B cell (primary cell): ENCODE measurements around the gene C12orf60. TPM values are rescaled to one million over a fixed set of nuclear protein-coding genes. Genes with fewer than 3 reads are reported as not detected.

Source experiments
- ATAC-seq: fragments of 200-7000 bp; cut with Tn5 transposase; one replicate; pipeline ENCODE4 v1.10.0; 2021; ENCODE audit warnings: low read depth, mild to moderate bottlenecking, moderate number of reproducible peaks, moderate library complexity
- CTCF ChIA-PET: fragments of 350-600 bp; sonication (Branson Sonifier 250); formaldehyde crosslinking; loops from one replicate; lab custom pipeline; 2021; ENCODE audit warnings: antibody characterized with exemption, inconsistent platforms; lab: Charles Lee
- POLR2A ChIA-PET: fragments of 350-600 bp; sonication (Branson Sonifier 250); formaldehyde crosslinking; loops from one replicate; lab custom pipeline; 2021; ENCODE audit warnings: antibody characterized with exemption; lab: Charles Lee
- DNase-seq: peaks from one replicate; pipeline ENCODE4 v3.0.0; 2013
- H2AFZ ChIP-seq: 2 replicates; pipeline ENCODE4 v1.6.1; 2012; ENCODE audit warnings: mild to moderate bottlenecking, low read depth, low read length; ENCODE audit not compliant: insufficient read depth, poor library complexity, severe bottlenecking
- H3K27ac ChIP-seq, 2 donors: 1 replicate in 1 of 2; 2 replicates in 1 of 2; pipeline ENCODE4 v1.5.1; 2012 to 2013; ENCODE audit warnings: low read length in 2 of 2, mild to moderate bottlenecking in 2 of 2, moderate library complexity in 1 of 2
- H3K27me3 ChIP-seq, 4 experiments: fragments of 200-600 bp in 1 of 4; sonication (generic) in 1 of 4; replicated peaks in 1 of 4; 1 replicate in 2 of 4; 2 replicates in 2 of 4; pipeline versions ENCODE4 v1.6.1 to v1.7.0; 2013 to 2016; ENCODE audit warnings: low read length in 3 of 4, mild to moderate bottlenecking in 2 of 4, mixed read lengths in 1 of 4, moderate library complexity in 1 of 4; ENCODE audit not compliant: insufficient read depth in 4 of 4, control insufficient read depth in 3 of 4; ENCODE audit errors: control extremely low read depth in 1 of 4
- H3K36me3 ChIP-seq, 2 experiments: replicated peaks in 1 of 2; 1 replicate in 1 of 2; 2 replicates in 1 of 2; pipeline versions ENCODE4 v1.6.1 to v1.7.1; 2013; ENCODE audit warnings: low read length in 1 of 2; ENCODE audit not compliant: insufficient read depth in 2 of 2, control insufficient read depth in 1 of 2; ENCODE audit errors: control extremely low read depth in 1 of 2, extremely low read depth in 1 of 2
- H3K4me1 ChIP-seq, 2 donors: fragments of 200-600 bp in 1 of 2; sonication (generic) in 1 of 2; 1 replicate in 1 of 2; 2 replicates in 1 of 2; pipeline versions ENCODE4 v1.5.1 to v1.6.1; 2013 to 2017; ENCODE audit warnings: low read length in 2 of 2; ENCODE audit not compliant: control insufficient read depth in 2 of 2, insufficient read depth in 2 of 2
- H3K4me2 ChIP-seq: replicated peaks from 2 replicates; pipeline ENCODE3; 2012; ENCODE audit warnings: mild to moderate bottlenecking, low read depth, low read length; ENCODE audit not compliant: poor library complexity, severe bottlenecking
- H3K4me3 ChIP-seq, 5 experiments: fragments of 200-600 bp in 1 of 5; sonication (generic) in 1 of 5; 1 replicate in 3 of 5; 2 replicates in 2 of 5; pipeline versions ENCODE4 v1.5.1 to v1.7.0; 2011 to 2016; ENCODE audit warnings: low read length in 4 of 5, mild to moderate bottlenecking in 4 of 5, low read depth in 2 of 5, control low read depth in 1 of 5, moderate library complexity in 1 of 5; ENCODE audit not compliant: insufficient read depth in 1 of 5; ENCODE audit errors: control extremely low read depth in 1 of 5, extremely low read depth in 1 of 5
- H3K79me2 ChIP-seq: fragments of 200-600 bp; sonication (generic); one replicate; pipeline ENCODE4 v1.6.0; 2016; ENCODE audit warnings: low read length; ENCODE audit not compliant: control insufficient read depth, insufficient read depth
- H3K9ac ChIP-seq: fragments of 200-600 bp; sonication (generic); 2 replicates; pipeline ENCODE4 v1.6.1; 2017; ENCODE audit warnings: mild to moderate bottlenecking, low read length, moderate library complexity
- H3K9me3 ChIP-seq, 3 donors: one replicate each; pipeline versions ENCODE4 v1.6.1 to v1.7.1; 2013; ENCODE audit warnings: low read length in 2 of 3; ENCODE audit not compliant: control insufficient read depth in 2 of 3, insufficient read depth in 1 of 3; ENCODE audit errors: control extremely low read depth in 1 of 3
- H4K20me1 ChIP-seq: 2 replicates; pipeline ENCODE4 v1.6.0; 2012; ENCODE audit warnings: mild to moderate bottlenecking, low read length; ENCODE audit not compliant: insufficient read depth, control insufficient read depth, poor library complexity, severe bottlenecking
- H3K27ac Mint-ChIP-seq: one replicate; pipeline ENCODE4 v1.8.0; 2021; ENCODE audit warnings: mixed read lengths
- H3K27me3 Mint-ChIP-seq: one replicate; pipeline ENCODE4 v1.8.0; 2021; ENCODE audit warnings: mixed read lengths
- H3K4me1 Mint-ChIP-seq: one replicate; pipeline ENCODE4 v1.8.0; 2021; ENCODE audit warnings: mixed read lengths
- H3K4me3 Mint-ChIP-seq: one replicate; pipeline ENCODE4 v1.8.0; 2021; ENCODE audit warnings: mixed read lengths
- H3K9me3 Mint-ChIP-seq: one replicate; pipeline ENCODE4 v1.8.0; 2022; ENCODE audit warnings: mixed read lengths; ENCODE audit not compliant: insufficient read depth
- EZH2 ChIP-seq: IDR thresholded peaks from 2 replicates; pipeline ENCODE4 v1.6.1; 2012; ENCODE audit warnings: borderline replicate concordance, low read depth, mild to moderate bottlenecking, moderate library complexity, low read length; ENCODE audit not compliant: insufficient read depth, poor library complexity, severe bottlenecking
- WGBS: methylation state at CpG from one replicate; pipeline ENCODE4 v1.1.5; 2013; ENCODE audit warnings: missing lambda C conversion rate; ENCODE audit not compliant: insufficient coverage; 5-methylcytosine and 5-hydroxymethylcytosine counted together
- intact Hi-C: fragments of 100-400 bp; cut with micrococcal nuclease; formaldehyde crosslinking; loops from one replicate; pipeline ENCODE4 v1.10.0; 2022
- polyA plus RNA-seq: library from polyadenylated mRNA; depleted of rRNA; stranded (reverse); fragments of >200 nt; gene quantifications from 2 replicates; pipeline ENCODE4 v1.2.3, GENCODE V29; 2012
- total RNA-seq, 2 donors: library from RNA; stranded (reverse); fragments of 120-200 nt in 1 of 2; gene quantifications; 1 replicate in 1 of 2; 2 replicates in 1 of 2; pipeline versions ENCODE4 v1.2.3 to v1.2.4, GENCODE V29; 2013 to 2022
- TF ChIP-seq, protein P1 (sequence below): fragments of 200-600 bp; IDR thresholded peaks from one replicate; pipeline ENCODE4 v1.8.0; 2022; ENCODE audit warnings: antibody characterized with exemption, mild to moderate bottlenecking

C12orf60 gene
- total and polyA plus RNA-seq, 2 donors (not counting 1 experiment from before 2014, with no cell fraction given) = 0.25 to 1.2 TPM

DNA sequence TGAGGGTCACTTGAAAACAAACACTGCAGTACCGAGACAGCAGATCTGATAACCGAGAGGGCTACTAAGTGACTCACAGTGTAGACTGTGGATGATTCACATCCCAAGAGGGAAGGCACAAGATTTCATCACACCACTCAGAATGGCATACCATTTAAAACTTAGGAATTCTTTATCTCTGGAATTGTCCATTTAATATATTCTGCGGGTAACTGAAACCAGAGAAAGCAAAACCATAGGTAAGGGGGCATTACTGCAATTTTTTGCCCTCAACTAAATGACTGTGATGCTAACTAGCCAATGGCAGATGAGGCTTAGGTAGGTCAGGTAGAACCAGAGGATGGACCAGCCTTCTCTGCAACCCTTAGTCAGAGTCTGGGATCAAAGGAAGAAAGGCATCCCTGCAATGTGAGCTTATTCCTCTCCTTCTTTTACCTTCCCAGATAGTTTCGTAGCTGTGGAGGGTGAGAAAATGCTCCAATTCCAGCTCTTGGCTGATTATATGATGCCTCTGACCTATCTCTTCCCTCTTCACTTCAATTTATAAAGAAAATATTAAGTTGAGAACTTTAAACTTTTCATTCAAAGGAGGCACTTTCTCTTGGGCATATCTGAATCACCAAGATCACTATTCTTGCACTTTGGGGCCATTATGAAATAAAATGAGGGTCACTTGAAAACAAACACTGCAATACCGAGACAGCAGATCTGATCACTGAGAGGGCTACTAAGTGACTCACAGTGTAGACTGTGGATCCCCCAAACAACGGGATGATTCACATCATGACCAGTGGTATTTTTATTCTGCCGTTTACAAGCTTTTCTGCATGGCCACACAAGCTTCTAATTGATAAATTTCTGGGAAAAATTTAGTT is 33.1 kb downstream of the C12orf60 start:
- Mint-ChIP-seq H3K9me3 (no peaks in the 10 kb centered on the region), H3K27me3 (peaks cover 40% of the 10 kb centered on the region), H3K27ac (no peak overlapping the region), H3K4me1 (peaks cover 4% of the 10 kb centered on the region), H3K4me3 (no peak overlapping the region)
- no peak overlapping the region for H3K27ac ChIP-seq
- H3K4me2 ChIP-seq = no peak overlapping the region
- CTCF ChIA-PET = interaction anchor here (0.6 to 1.6 kb wide), 3 partner anchors 11 to 238 kb away, joined by 3 to 7 read pairs (median 4); no protein-coding TSS in a partner anchor
- H3K27me3 ChIP-seq = peaks cover 0 to 7% (median 0%) of the 10 kb centered on the region in 4 experiments
- peaks cover 0 to 1% (median 0%) of the 10 kb centered on the region in 3 donors for H3K9me3 ChIP-seq
- no peaks in the 10 kb centered on the region for H3K79me2 ChIP-seq
- no peak overlapping the region for H3K9ac ChIP-seq
- H2AFZ ChIP-seq = no peak overlapping the region
- H3K4me1 ChIP-seq = no peaks in the 10 kb centered on the region
- no peaks in the 10 kb centered on the region for H3K36me3 ChIP-seq
- intact Hi-C loops = no loop called here
- POLR2A ChIA-PET = no interaction called here
- no peaks in the 10 kb centered on the region for H4K20me1 ChIP-seq
- TF ChIP-seq, protein P1, sequence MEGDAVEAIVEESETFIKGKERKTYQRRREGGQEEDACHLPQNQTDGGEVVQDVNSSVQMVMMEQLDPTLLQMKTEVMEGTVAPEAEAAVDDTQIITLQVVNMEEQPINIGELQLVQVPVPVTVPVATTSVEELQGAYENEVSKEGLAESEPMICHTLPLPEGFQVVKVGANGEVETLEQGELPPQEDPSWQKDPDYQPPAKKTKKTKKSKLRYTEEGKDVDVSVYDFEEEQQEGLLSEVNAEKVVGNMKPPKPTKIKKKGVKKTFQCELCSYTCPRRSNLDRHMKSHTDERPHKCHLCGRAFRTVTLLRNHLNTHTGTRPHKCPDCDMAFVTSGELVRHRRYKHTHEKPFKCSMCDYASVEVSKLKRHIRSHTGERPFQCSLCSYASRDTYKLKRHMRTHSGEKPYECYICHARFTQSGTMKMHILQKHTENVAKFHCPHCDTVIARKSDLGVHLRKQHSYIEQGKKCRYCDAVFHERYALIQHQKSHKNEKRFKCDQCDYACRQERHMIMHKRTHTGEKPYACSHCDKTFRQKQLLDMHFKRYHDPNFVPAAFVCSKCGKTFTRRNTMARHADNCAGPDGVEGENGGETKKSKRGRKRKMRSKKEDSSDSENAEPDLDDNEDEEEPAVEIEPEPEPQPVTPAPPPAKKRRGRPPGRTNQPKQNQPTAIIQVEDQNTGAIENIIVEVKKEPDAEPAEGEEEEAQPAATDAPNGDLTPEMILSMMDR = no peak
- TF ChIP-seq EZH2 = no peak
- H3K4me3 ChIP-seq = no peak overlapping the region
- ATAC-seq = no peak
- DNase-seq = no peak
- WGBS = 91% methylated on average over 4 of the region's 7 CpGs

DNA sequence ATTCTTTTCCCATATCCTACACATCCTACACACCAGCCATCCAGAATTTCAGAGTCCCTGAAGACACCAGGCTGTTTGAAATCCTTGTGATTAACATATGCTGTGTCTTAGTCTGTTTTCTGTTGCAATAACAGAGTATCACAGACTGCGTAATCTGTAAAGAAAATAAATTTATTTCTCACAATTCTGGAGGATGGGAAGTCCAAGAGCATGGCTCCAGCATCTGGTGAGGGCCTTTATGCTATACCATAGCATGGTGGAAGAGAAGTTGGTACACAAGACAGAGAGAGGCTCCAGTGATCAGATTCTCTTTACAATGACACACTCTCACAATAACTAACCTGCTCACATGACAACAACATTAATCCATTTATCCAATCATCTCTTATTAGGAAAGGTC is 35.8 kb downstream of the C12orf60 start:
- CTCF ChIA-PET = interaction anchor here (0.8 kb wide), 1 partner anchor 158 kb away, joined by 3 read pairs; no protein-coding TSS in a partner anchor
- Histone ChIP-seq H3K79me2 (no peaks in the 10 kb centered on the region), H3K4me3 (no peak overlapping the region), H3K4me1 (no peaks in the 10 kb centered on the region), H3K36me3 (no peaks in the 10 kb centered on the region), H3K27ac (no peak overlapping the region), H3K9ac (no peak overlapping the region), H3K27me3 (peaks cover 0 to 3% (median 0%) of the 10 kb centered on the region in 4 experiments), H4K20me1 (no peaks in the 10 kb centered on the region), H3K9me3 (peaks cover 0 to 1% (median 0%) of the 10 kb centered on the region in 3 donors), H3K4me2 (no peak overlapping the region), H2AFZ (no peak overlapping the region)
- DNase-seq (no peak), ATAC-seq (no peak)
- H3K27me3 Mint-ChIP-seq = peaks cover 24% of the 10 kb centered on the region
- WGBS = no CpG with 5 or more reads among the region's 1 CpG
- TF ChIP-seq, protein P1 = no peak
- no peak for TF ChIP-seq EZH2
- POLR2A ChIA-PET = no interaction called here
- H3K4me1 Mint-ChIP-seq = peaks cover 4% of the 10 kb centered on the region
- no peak overlapping the region for H3K4me3 Mint-ChIP-seq
- H3K27ac Mint-ChIP-seq = no peak overlapping the region
- intact Hi-C loops = no loop called here
- no peaks in the 10 kb centered on the region for H3K9me3 Mint-ChIP-seq
